GM10248 (cell line): ENCODE data around the gene BBS2.

ENCODE experiments used
- CTCF ChIA-PET: fragments of 300-600 bp; sonication (Branson Sonifier 250); formaldehyde crosslinking; extraction: SDS; loops from one replicate; lab custom pipeline; 2021; ENCODE audit warnings: antibody characterized with exemption; lab: Yijun Ruan, JAX
- POLR2A ChIA-PET: fragments of 350-650 bp; sonication (Branson Sonifier 250); formaldehyde crosslinking; extraction: SDS; loops from one replicate; lab custom pipeline; 2020; ENCODE audit warnings: antibody characterized with exemption; lab: Yijun Ruan, JAX
- DNase-seq: peaks from one replicate; pipeline ENCODE4 v3.0.0; 2012; ENCODE audit errors: extremely low spot score
- CTCF ChIP-seq: IDR thresholded peaks from 2 replicates; pipeline ENCODE4 v1.5.1; 2012; ENCODE audit warnings: mild to moderate bottlenecking, low read depth; ENCODE audit errors: extremely low read depth, missing control alignments, control extremely low read depth

Gene BBS2

GRCh38 chr16:56530872-56531271 is 11.0 kb upstream of the BBS2 start:
- POLR2A ChIA-PET = interaction anchor here (0.6 kb wide), 1 partner anchor 1205 kb away, joined by 3 read pairs; no protein-coding TSS in a partner anchor

DNA sequence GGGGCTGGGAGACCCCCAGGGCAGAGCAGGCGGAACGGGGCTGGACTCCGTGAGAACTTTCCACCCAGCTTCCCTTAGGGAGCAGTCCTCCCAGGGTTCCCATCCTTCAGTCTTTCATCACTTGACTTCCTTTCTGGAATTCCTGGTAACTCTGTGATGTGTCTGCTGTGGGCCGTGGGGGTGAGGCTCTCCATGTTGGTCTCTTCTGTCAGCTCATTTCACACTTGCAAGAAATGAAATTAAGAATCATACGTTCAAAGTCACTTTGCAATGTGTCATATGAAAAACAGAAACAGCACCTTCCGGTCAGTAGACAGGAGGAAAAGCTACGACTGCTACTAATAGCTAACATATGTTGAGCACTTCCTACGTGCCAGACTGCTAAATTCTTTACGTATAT is 5.4 kb upstream of the BBS2 start:
- CTCF ChIA-PET = no interaction called here
- POLR2A ChIA-PET = no interaction called here
- no peak for TF ChIP-seq CTCF
- DNase-seq = no peak

More at GRCh38 chr16:56530872-56531271, 11.0 kb upstream of the BBS2 start:
- DNase-seq = no peak
- no peak for TF ChIP-seq CTCF
- CTCF ChIA-PET = interaction anchor here (1.2 kb wide), 1 partner anchor 47 kb away, joined by 3 read pairs; no protein-coding TSS in a partner anchor

GRCh38 chr16:56520251-56520577 is 390 bp upstream of the BBS2 start:
- POLR2A ChIA-PET = no interaction called here
- TF ChIP-seq CTCF = no peak
- CTCF ChIA-PET = no interaction called here
- no peak for DNase-seq

GRCh38 chr16:56518425-56518824 is 1.4 kb downstream of the BBS2 start:
- ChIA-PET POLR2A (no interaction called here), CTCF (interaction anchor here (1.0 to 3.1 kb wide), 3 partner anchors 12 to 183 kb away, joined by 3 to 17 read pairs (median 4); no protein-coding TSS in a partner anchor)
- no peak for TF ChIP-seq CTCF
- DNase-seq = no peak

DNA sequence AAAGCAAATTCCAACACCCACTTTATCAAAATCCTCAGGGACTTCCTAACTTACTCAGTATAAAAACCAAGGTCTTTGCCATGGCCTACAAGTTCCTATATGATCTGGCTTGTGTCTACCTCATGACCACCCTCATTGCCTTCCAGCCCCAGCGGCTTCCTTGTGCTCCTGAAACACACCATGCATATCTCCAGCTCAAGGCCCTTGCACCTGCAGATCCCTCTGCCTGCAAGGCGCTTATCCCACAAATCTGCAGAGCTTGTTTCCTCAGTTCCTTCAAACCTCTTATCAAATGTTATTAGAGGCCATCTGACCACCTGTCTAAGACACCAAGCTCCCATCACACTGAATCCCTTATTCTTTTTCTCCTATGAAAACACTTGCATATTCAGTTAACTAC is 2.6 kb downstream of the BBS2 start:
- no peak for DNase-seq
- TF ChIP-seq CTCF = no peak
- ChIA-PET CTCF (interaction anchor here (0.7 to 3.1 kb wide), 4 partner anchors 11 to 184 kb away, joined by 3 to 17 read pairs (median 4); no protein-coding TSS in a partner anchor), POLR2A (no interaction called here)

- POLR2A ChIA-PET = no interaction called here
- CTCF ChIA-PET = interaction anchor here (1.1 to 3.1 kb wide), 2 partner anchors 14 to 186 kb away, joined by 3 to 17 read pairs; no protein-coding TSS in a partner anchor
Observed at GRCh38 chr16:56515665-56516064, 4.2 kb downstream of the BBS2 start.

More at GRCh38 chr16:56515665-56516064, 4.2 kb downstream of the BBS2 start:
- no peak for TF ChIP-seq CTCF
- DNase-seq = no peak
